Brain microvascular endothelial cell (primary cell): ENCODE data around the gene STK32B.

Experiments
- DNase-seq: peaks from one replicate; pipeline ENCODE4 v3.0.0-alpha.2; 2020
- H3K27ac ChIP-seq: fragments of 250-450 bp; sonication (Bioruptor Pico); 2 replicates; pipeline ENCODE4 v1.5.1; 2020; ENCODE audit warnings: mild to moderate bottlenecking, moderate library complexity
- H3K27me3 ChIP-seq: fragments of 250-450 bp; sonication (Bioruptor Pico); replicated peaks from 2 replicates; pipeline ENCODE4 v1.5.1; 2020; ENCODE audit warnings: mild to moderate bottlenecking
- H3K36me3 ChIP-seq: fragments of 250-450 bp; sonication (Bioruptor Pico); replicated peaks from 2 replicates; pipeline ENCODE4 v1.5.1; 2020; ENCODE audit warnings: mild to moderate bottlenecking
- H3K4me3 ChIP-seq: 2 replicates; pipeline ENCODE4 v1.5.1; 2011; ENCODE audit warnings: low read depth, mild to moderate bottlenecking, control low read depth, low read length, moderate library complexity
- in situ Hi-C: cut with HindIII; loops from 2 replicates; pipeline ENCODE4 v1.10.0; 2017; ENCODE audit warnings: low sequenced_read_pairs, low pct_ligation_motif_present
- TF ChIP-seq, protein P1 (sequence below): IDR thresholded peaks from 2 replicates; pipeline ENCODE4 v1.5.1; 2011; ENCODE audit warnings: low read depth, mild to moderate bottlenecking, moderate library complexity, low read length, control low read depth, inconsistent platforms; ENCODE audit errors: missing control alignments

The STK32B gene

GRCh38 chr4:5213087-5213595 lies 161.9 kb downstream of the STK32B start:
- H3K36me3 ChIP-seq = no peaks in the 10 kb centered on the region
- no peak overlapping the region for H3K4me3 ChIP-seq
- no peak for DNase-seq
- H3K27me3 ChIP-seq = no peaks in the 10 kb centered on the region
- TF ChIP-seq, protein P1, sequence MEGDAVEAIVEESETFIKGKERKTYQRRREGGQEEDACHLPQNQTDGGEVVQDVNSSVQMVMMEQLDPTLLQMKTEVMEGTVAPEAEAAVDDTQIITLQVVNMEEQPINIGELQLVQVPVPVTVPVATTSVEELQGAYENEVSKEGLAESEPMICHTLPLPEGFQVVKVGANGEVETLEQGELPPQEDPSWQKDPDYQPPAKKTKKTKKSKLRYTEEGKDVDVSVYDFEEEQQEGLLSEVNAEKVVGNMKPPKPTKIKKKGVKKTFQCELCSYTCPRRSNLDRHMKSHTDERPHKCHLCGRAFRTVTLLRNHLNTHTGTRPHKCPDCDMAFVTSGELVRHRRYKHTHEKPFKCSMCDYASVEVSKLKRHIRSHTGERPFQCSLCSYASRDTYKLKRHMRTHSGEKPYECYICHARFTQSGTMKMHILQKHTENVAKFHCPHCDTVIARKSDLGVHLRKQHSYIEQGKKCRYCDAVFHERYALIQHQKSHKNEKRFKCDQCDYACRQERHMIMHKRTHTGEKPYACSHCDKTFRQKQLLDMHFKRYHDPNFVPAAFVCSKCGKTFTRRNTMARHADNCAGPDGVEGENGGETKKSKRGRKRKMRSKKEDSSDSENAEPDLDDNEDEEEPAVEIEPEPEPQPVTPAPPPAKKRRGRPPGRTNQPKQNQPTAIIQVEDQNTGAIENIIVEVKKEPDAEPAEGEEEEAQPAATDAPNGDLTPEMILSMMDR = no peak
- no peak overlapping the region for H3K27ac ChIP-seq
- in situ Hi-C loops = no loop called here

DNA sequence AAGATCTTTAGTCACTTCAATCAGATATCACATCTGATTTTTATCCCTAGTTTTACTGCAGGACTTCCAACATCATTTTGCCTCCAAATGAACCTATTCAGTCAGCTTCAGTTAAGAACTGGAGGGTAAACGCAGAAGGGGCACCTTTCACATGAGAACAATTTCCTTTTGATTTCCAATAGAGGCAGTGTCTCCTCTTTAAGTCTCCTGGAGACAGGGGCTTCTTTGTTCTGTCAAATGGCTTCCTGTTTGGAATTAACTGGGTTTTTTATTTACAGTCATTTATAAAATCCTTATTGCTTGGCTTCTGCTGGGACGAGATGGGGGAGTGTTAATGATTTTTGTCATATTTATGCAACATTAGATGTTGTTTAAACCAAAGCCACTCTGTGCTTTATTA lies 164.0 kb downstream of the STK32B start:
- Histone ChIP-seq H3K36me3 (no peaks in the 10 kb centered on the region), H3K27ac (no peak overlapping the region), H3K4me3 (no peak overlapping the region), H3K27me3 (no peaks in the 10 kb centered on the region)
- in situ Hi-C loops = no loop called here
- TF ChIP-seq, protein P1 = no peak
- DNase-seq = no peak

- Histone ChIP-seq H3K27me3 (no peaks in the 10 kb centered on the region), H3K27ac (no peak overlapping the region), H3K4me3 (no peak overlapping the region), H3K36me3 (no peaks in the 10 kb centered on the region)
- no peak for DNase-seq
- TF ChIP-seq, protein P1 = no peak
- in situ Hi-C loops = no loop called here
These were observed 166.1 kb downstream of the STK32B start for GRCh38 chr4:5217421-5217820.

GRCh38 chr4:5218376-5219069 lies 167.2 kb downstream of the STK32B start:
- Histone ChIP-seq H3K27me3 (no peaks in the 10 kb centered on the region), H3K36me3 (no peaks in the 10 kb centered on the region), H3K27ac (no peak overlapping the region), H3K4me3 (no peak overlapping the region)
- in situ Hi-C loops = no loop called here
- TF ChIP-seq, protein P1 = no peak
- DNase-seq = no peak

DNA sequence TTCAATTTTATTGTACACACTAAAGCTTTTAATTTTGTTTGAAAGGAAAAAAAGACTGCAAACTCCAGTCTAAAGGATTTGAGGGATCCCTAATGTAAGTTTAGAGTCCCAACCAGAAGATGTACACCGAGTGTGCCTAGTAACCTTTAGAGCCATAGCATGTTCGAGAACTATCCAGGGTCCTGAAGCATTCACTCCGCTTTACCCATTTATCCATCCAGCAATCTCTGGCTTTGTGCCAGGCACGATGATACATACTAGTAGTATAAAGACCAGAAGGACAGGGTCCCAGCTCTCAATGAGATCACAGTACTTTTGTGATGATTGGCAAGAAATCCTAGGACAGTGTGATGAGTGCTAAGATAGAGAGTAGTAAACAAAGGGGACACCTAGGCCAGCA lies 168.7 kb downstream of the STK32B start:
- TF ChIP-seq, protein P1 = no peak
- in situ Hi-C loops = no loop called here
- peak; percentile 61 for DNase-seq

GRCh38 chr4:5222047-5222446 lies 170.8 kb downstream of the STK32B start:
- no peak for DNase-seq
- TF ChIP-seq, protein P1 = no peak
- in situ Hi-C loops = no loop called here
- H3K36me3 ChIP-seq = no peaks in the 10 kb centered on the region
- no peak overlapping the region for H3K4me3 ChIP-seq
- H3K27ac ChIP-seq = no peak overlapping the region
- H3K27me3 ChIP-seq = no peaks in the 10 kb centered on the region

More for the DNA sequence above, 168.7 kb downstream of the STK32B start:
- Histone ChIP-seq H3K4me3 (no peak overlapping the region), H3K27ac (no peak overlapping the region), H3K36me3 (no peaks in the 10 kb centered on the region), H3K27me3 (no peaks in the 10 kb centered on the region)
